Measurements from ENCODE around the gene DAB2IP.

DNA sequence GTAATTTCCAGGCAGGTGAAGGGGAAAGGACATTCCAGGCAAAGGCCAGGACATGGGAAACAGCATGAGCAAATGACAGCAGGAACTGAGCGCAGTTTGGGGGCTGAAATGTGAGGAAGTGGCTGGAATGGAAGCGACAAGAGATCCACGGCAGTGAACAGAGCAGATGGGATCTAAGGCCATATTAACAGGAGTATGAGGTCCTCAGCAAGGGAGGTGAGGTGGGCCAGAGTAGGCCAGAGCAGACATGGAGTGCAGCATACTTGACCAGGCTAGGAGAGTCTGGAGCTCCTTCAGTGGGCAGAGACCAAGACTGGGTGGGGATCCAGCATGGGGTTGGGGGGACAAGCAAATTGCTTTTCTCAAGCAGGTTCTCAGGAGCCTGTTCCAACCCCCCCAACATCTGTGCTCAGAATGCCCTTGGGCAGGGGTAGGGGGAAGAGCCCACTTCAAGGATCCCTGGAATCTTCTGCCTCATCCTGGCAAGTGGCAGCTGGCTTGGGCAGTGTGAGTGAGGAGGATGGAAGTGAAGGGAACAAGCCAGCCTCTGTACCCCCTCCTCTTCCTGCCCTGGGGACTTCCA, 34.5 kb downstream of the DAB2IP start:
- TF ChIP-seq LEF1 (IDR thresholded peaks at IDR 0.05; ENCODE audit: borderline replicate concordance), result no peak
- TF ChIP-seq L3MBTL2 (conservative IDR thresholded peaks at IDR 0.05), result no peak
- TF ChIP-seq HDGF (IDR thresholded peaks at IDR 0.05; ENCODE audit: borderline replicate concordance), result no peak
- TF ChIP-seq BHLHE40 (IDR thresholded peaks at IDR 0.05; ENCODE audit: borderline replicate concordance), result no peak
- TF ChIP-seq FOXM1 (IDR thresholded peaks at IDR 0.05; ENCODE audit: borderline replicate concordance), result no peak
- TF ChIP-seq ZNF384 (IDR thresholded peaks at IDR 0.05), result no peak
- TF ChIP-seq, protein P1, sequence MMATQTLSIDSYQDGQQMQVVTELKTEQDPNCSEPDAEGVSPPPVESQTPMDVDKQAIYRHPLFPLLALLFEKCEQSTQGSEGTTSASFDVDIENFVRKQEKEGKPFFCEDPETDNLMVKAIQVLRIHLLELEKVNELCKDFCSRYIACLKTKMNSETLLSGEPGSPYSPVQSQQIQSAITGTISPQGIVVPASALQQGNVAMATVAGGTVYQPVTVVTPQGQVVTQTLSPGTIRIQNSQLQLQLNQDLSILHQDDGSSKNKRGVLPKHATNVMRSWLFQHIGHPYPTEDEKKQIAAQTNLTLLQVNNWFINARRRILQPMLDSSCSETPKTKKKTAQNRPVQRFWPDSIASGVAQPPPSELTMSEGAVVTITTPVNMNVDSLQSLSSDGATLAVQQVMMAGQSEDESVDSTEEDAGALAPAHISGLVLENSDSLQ (IDR thresholded peaks at IDR 0.05), result no peak
- TF ChIP-seq FOXA1 (IDR thresholded peaks at IDR 0.05), result no peak
- TF ChIP-seq SP1 (IDR thresholded peaks at IDR 0.05), result no peak
- TF ChIP-seq CTBP1 (IDR thresholded peaks at IDR 0.05; ENCODE audit: borderline replicate concordance), result no peak
- TF ChIP-seq FOXK2 (IDR thresholded peaks at IDR 0.05), result no peak
